A549 (cell line): Measurements from ENCODE around the gene MGAT4D. TPM values are rescaled to one million over a fixed set of nuclear protein-coding genes. Genes with fewer than 3 reads are reported as not detected.

Experiments
- ATAC-seq, 2 experiments: fragments of 200-7000 bp in 1 of 2; fragments of >200 bp in 1 of 2; cut with Nextera tagmentation in 1 of 2; cut with Tn5 transposase in 1 of 2; 3 replicates each; pipeline versions ENCODE4 v1.8.0 to v1.9.1; 2018 to 2020; ENCODE audit warnings: mild to moderate bottlenecking in 1 of 2, moderate library complexity in 1 of 2
- CTCF ChIA-PET: fragments of 300-600 bp; sonication (Branson Sonifier 250); formaldehyde crosslinking; extraction: SDS; loops from one replicate; lab custom pipeline; 2021; ENCODE audit warnings: antibody characterized with exemption, inconsistent platforms; lab: Yijun Ruan, JAX
- POLR2A ChIA-PET: fragments of 350-600 bp; formaldehyde crosslinking; extraction: SDS; loops from one replicate; lab custom pipeline; 2021; ENCODE audit warnings: antibody characterized with exemption, inconsistent platforms; lab: Yijun Ruan, JAX
- DNase-seq, 2 experiments: peaks; one replicate each; pipeline versions ENCODE4 v3.0.0 to v3.0.0-alpha.2; 2011 to 2016; ENCODE audit warnings: low read depth in 1 of 2, low spot score in 1 of 2
- FAIRE-seq: peaks from 2 replicates; lab custom pipeline; 2011; peaks lifted over from hg19 to GRCh38; lab: Jason Lieb, UNC
- H3K27ac ChIP-seq, 2 experiments: fragments of >200 bp; sonication (Bioruptor Twin); formaldehyde crosslinking; 3 replicates each; pipeline ENCODE4 v1.5.1; 2016 to 2017
- H3K4me1 ChIP-seq: fragments of >200 bp; sonication (Bioruptor Twin); formaldehyde crosslinking; 3 replicates; pipeline ENCODE4 v1.6.1; 2016
- H3K4me2 ChIP-seq: fragments of >200 bp; sonication (Bioruptor Twin); formaldehyde crosslinking; 3 replicates; pipeline ENCODE4 v1.6.1; 2016
- H3K4me3 ChIP-seq: fragments of >200 bp; sonication (Bioruptor Twin); formaldehyde crosslinking; 3 replicates; pipeline ENCODE4 v1.5.1; 2016
- H3K9me3 ChIP-seq: fragments of >200 bp; sonication (Bioruptor Twin); formaldehyde crosslinking; 3 replicates; pipeline ENCODE4 v1.6.1; 2016
- ATOH8 ChIP-seq: fragments of 250-450 bp; sonication (Bioruptor Pico); IDR thresholded peaks from 2 replicates; pipeline ENCODE4 v1.5.0; 2020; ENCODE audit warnings: low read depth, mild to moderate bottlenecking, moderate library complexity
- BCL3 ChIP-seq: fragments of >200 bp; sonication (Bioruptor Twin); formaldehyde crosslinking; IDR thresholded peaks from 3 replicates; pipeline ENCODE4 v1.6.1; 2016
- BHLHE40 ChIP-seq: IDR thresholded peaks from 2 replicates; pipeline ENCODE4 v1.6.1; 2012; ENCODE audit warnings: low read depth, low read length, inconsistent platforms
- CBX8 ChIP-seq: fragments of 200-600 bp; sonication (generic); IDR thresholded peaks from 2 replicates; pipeline ENCODE4 v1.6.1; 2016
- CEBPB ChIP-seq, 2 experiments: fragments of >200 bp in 1 of 2; sonication (Bioruptor Twin) in 1 of 2; formaldehyde crosslinking in 1 of 2; IDR thresholded peaks; 2 replicates each; pipeline ENCODE4 v1.6.1; 2012 to 2016
- CHD2 ChIP-seq: fragments of 150-350 bp; IDR thresholded peaks from 2 replicates; pipeline ENCODE4 v1.6.1; 2014; ENCODE audit warnings: low read length; ENCODE audit not compliant: partially characterized antibody
- CHD4 ChIP-seq: fragments of 200-600 bp; sonication (generic); IDR thresholded peaks from 2 replicates; pipeline ENCODE4 v1.6.1; 2016; ENCODE audit warnings: antibody characterized with exemption, mild to moderate bottlenecking, borderline replicate concordance
- CTCF ChIP-seq: fragments of >200 bp; sonication (Bioruptor Twin); formaldehyde crosslinking; IDR thresholded peaks from 3 replicates; pipeline ENCODE4 v1.5.1; 2016
- EHF ChIP-seq: fragments of 250-450 bp; sonication (Bioruptor Pico); IDR thresholded peaks from 2 replicates; pipeline ENCODE4 v1.5.0; 2020; ENCODE audit warnings: mild to moderate bottlenecking
- EHMT2 ChIP-seq: fragments of 200-600 bp; sonication (generic); IDR thresholded peaks from 2 replicates; pipeline ENCODE4 v1.6.1; 2016; ENCODE audit warnings: antibody characterized with exemption, low read depth, mild to moderate bottlenecking, moderate library complexity
- EP300 ChIP-seq, 2 experiments: fragments of >200 bp; sonication (Bioruptor Twin); formaldehyde crosslinking; IDR thresholded peaks; 2 replicates in 1 of 2; 3 replicates in 1 of 2; pipeline ENCODE4 v1.6.1; 2016 to 2017
- FOSB ChIP-seq: fragments of 250-450 bp; sonication (Bioruptor Pico); IDR thresholded peaks from 2 replicates; pipeline ENCODE4 v1.5.0; 2020; ENCODE audit warnings: mild to moderate bottlenecking, moderate library complexity
- FOXS1 ChIP-seq: fragments of 250-450 bp; sonication (Bioruptor Pico); IDR thresholded peaks from 2 replicates; pipeline ENCODE4 v1.5.0; 2020; ENCODE audit warnings: mild to moderate bottlenecking, moderate library complexity
- GATA3 ChIP-seq: IDR thresholded peaks from 2 replicates; pipeline ENCODE4 v1.6.1; 2012; ENCODE audit warnings: borderline replicate concordance
- HDAC2 ChIP-seq: fragments of 200-600 bp; sonication (generic); IDR thresholded peaks from 2 replicates; pipeline ENCODE4 v1.6.1; 2016
- HES2 ChIP-seq: fragments of >200 bp; sonication (Bioruptor Twin); formaldehyde crosslinking; IDR thresholded peaks from 2 replicates; pipeline ENCODE4 v1.6.1; 2016
- HEYL ChIP-seq: fragments of 250-450 bp; sonication (Bioruptor Pico); IDR thresholded peaks from 2 replicates; pipeline ENCODE4 v1.8.0; 2021; ENCODE audit warnings: mild to moderate bottlenecking, moderate library complexity
- HOXA7 ChIP-seq: fragments of 250-450 bp; sonication (Bioruptor Pico); IDR thresholded peaks from 2 replicates; pipeline ENCODE4 v1.5.0; 2020; ENCODE audit warnings: mild to moderate bottlenecking, moderate library complexity
- HOXB13 ChIP-seq: fragments of 250-450 bp; sonication (Bioruptor Pico); IDR thresholded peaks from 2 replicates; pipeline ENCODE4 v1.5.0; 2020; ENCODE audit warnings: low read depth, mild to moderate bottlenecking, moderate library complexity
- HOXB5 ChIP-seq: fragments of 250-450 bp; sonication (Bioruptor Pico); IDR thresholded peaks from 2 replicates; pipeline ENCODE4 v1.5.0; 2020; ENCODE audit warnings: mild to moderate bottlenecking, moderate library complexity
- JUNB ChIP-seq: fragments of >200 bp; sonication (Bioruptor Twin); formaldehyde crosslinking; IDR thresholded peaks from 2 replicates; pipeline ENCODE4 v1.6.1; 2016
- MAX ChIP-seq: IDR thresholded peaks from 2 replicates; pipeline ENCODE4 v1.6.1; 2012
- NFE2L2 ChIP-seq: fragments of 150-350 bp; conservative IDR thresholded peaks from 2 replicates; pipeline ENCODE4 v1.6.1; 2014; ENCODE audit warnings: low read length
- NPAS2 ChIP-seq: fragments of 250-450 bp; sonication (Bioruptor Pico); IDR thresholded peaks from 2 replicates; pipeline ENCODE4 v1.8.0; 2022; ENCODE audit warnings: mild to moderate bottlenecking, moderate library complexity, borderline replicate concordance
- PBX3 ChIP-seq: IDR thresholded peaks from 2 replicates; pipeline ENCODE4 v1.6.1; 2012
- POLR2A ChIP-seq: IDR thresholded peaks from 2 replicates; pipeline ENCODE4 v1.6.1; 2012; ENCODE audit warnings: mild to moderate bottlenecking, low read length
- RAD21 ChIP-seq, 2 experiments: fragments of >200 bp in 1 of 2; sonication (Bioruptor Twin) in 1 of 2; formaldehyde crosslinking in 1 of 2; IDR thresholded peaks in 1 of 2; conservative IDR thresholded peaks in 1 of 2; 2 replicates in 1 of 2; 3 replicates in 1 of 2; pipeline ENCODE4 v1.6.1; 2012 to 2018; ENCODE audit warnings: inconsistent platforms in 1 of 2
- RARB ChIP-seq: fragments of 250-450 bp; sonication (Bioruptor Pico); IDR thresholded peaks from 2 replicates; pipeline ENCODE4 v1.8.0; 2021; ENCODE audit warnings: mild to moderate bottlenecking, moderate library complexity
- RFX5 ChIP-seq: fragments of 450-650 bp; IDR thresholded peaks from 2 replicates; pipeline ENCODE4 v1.7.1; 2014; ENCODE audit warnings: antibody characterized with exemption, mild to moderate bottlenecking, moderate library complexity
- RNF2 ChIP-seq: fragments of 200-600 bp; sonication (generic); IDR thresholded peaks from 2 replicates; pipeline ENCODE4 v1.6.1; 2016; ENCODE audit warnings: low read depth, mild to moderate bottlenecking, antibody characterized with exemption, moderate library complexity, borderline replicate concordance
- SREBF2 ChIP-seq: fragments of 450-650 bp; IDR thresholded peaks from 2 replicates; pipeline ENCODE4 v1.6.1; 2014; ENCODE audit warnings: mild to moderate bottlenecking, moderate library complexity
- TFCP2L1 ChIP-seq: fragments of 250-450 bp; sonication (Bioruptor Pico); IDR thresholded peaks from 2 replicates; pipeline ENCODE4 v1.5.0; 2021; ENCODE audit warnings: mild to moderate bottlenecking
- TP53 ChIP-seq: fragments of 250-450 bp; sonication (Bioruptor Pico); IDR thresholded peaks from 2 replicates; pipeline ENCODE4 v1.5.0; 2021; ENCODE audit warnings: mild to moderate bottlenecking, moderate library complexity
- USF2 ChIP-seq: fragments of 450-650 bp; IDR thresholded peaks from 2 replicates; pipeline ENCODE4 v1.6.1; 2014; ENCODE audit warnings: antibody characterized with exemption
- ZC3H11A ChIP-seq: fragments of 450-650 bp; IDR thresholded peaks from 2 replicates; pipeline ENCODE4 v1.6.1; 2014; ENCODE audit warnings: antibody characterized with exemption, mild to moderate bottlenecking
- ZNF302 ChIP-seq: fragments of 250-450 bp; sonication (Bioruptor Pico); IDR thresholded peaks from 2 replicates; pipeline ENCODE4 v1.9.0; 2021; ENCODE audit warnings: inconsistent platforms, mild to moderate bottlenecking, moderate library complexity
- ZSCAN20 ChIP-seq: fragments of 250-450 bp; sonication (Bioruptor Pico); IDR thresholded peaks from 2 replicates; pipeline ENCODE4 v1.8.0; 2022; ENCODE audit warnings: mild to moderate bottlenecking, moderate library complexity
- WGBS: methylation state at CpG from one replicate; pipeline ENCODE4 v1.1.6; 2017; ENCODE audit errors: missing lambda C conversion rate; 5-methylcytosine and 5-hydroxymethylcytosine counted together
- polyA plus RNA-seq, 4 experiments: library from polyadenylated mRNA; depleted of rRNA in 3 of 4; stranded (reverse); fragments of >200 nt; fragmentation: RNase III in 1 of 4; extraction: RNeasy Plus Mini Kit Qiagen cat#74134 plus additional on column Dnase treatment in 1 of 4; gene quantifications; 2 replicates in 3 of 4; 3 replicates in 1 of 4; pipeline ENCODE4 v1.2.3, GENCODE V29; 2011 to 2017

Gene MGAT4D
- polyA plus RNA-seq, 2 of the 4 experiments (the other 2 are of a cell fraction), result not detected

GRCh38 chr4:140523857-140524742 lies 26.0 kb upstream of the MGAT4D start, which contains the start of gene ELMOD2:
Gene ELMOD2, plus strand, starts transcription at chr4:140524168. Its CDS starts 1,261 bp downstream, at chr4:140525429.
- 1% methylated on average over 23 of the region's 77 CpGs for WGBS
- no peak for FAIRE-seq
- TF ChIP-seq POLR2A (peak; percentile 77), JUNB (no peak), CTCF (peak; percentile 71), HOXB5 (no peak), USF2 (no peak), FOXS1 (CRISPR knock-in tag) (no peak), ZSCAN20 (CRISPR knock-in tag) (no peak), EHF (CRISPR knock-in tag) (no peak), CEBPB (IDR thresholded peaks at IDR 0.05) (no peak), HEYL (CRISPR knock-in tag) (no peak), MAX (peak; percentile 66), BCL3 (0 out of 3 replicates have a peak, but pooled peaks have one; percentile 37), SREBF2 (no peak), CHD2 (no peak), RARB (CRISPR knock-in tag) (no peak), NFE2L2 (no peak), EHMT2 (no peak), RFX5 (peak; percentile 33; the same call in 1 of the 2 replicates), ZC3H11A (no peak), RNF2 (no peak), TFCP2L1 (CRISPR knock-in tag) (no peak), HES2 (no peak), ATOH8 (CRISPR knock-in tag) (no peak), PBX3 (no peak), NPAS2 (no peak), CBX8 (no peak), ZNF302 (no peak), FOSB (CRISPR knock-in tag) (no peak), TP53 (no peak), CHD4 (no peak), EP300 (IDR thresholded peaks at IDR 0.05) (no peak), HDAC2 (no peak), GATA3 (no peak), HOXB13 (no peak), RAD21 (conservative IDR thresholded peaks at IDR 0.05 in 1 of 2, IDR thresholded peaks at IDR 0.05 in 1 of 2) (peak; percentile 30 to 35; a peak in 2 of 5 replicates), BHLHE40 (no peak), HOXA7 (CRISPR knock-in tag) (no peak)

More at GRCh38 chr4:140523857-140524742, 26.0 kb upstream of the MGAT4D start, which contains the start of gene ELMOD2:
- CTCF ChIA-PET, result interaction anchor here (0.5 to 2.9 kb wide), 12 partner anchors 8 to 334 kb away, joined by 3 to 10 read pairs (median 3); partner anchors contain the start of gene CLGN
- POLR2A ChIA-PET, result interaction anchor here (0.6 to 1.5 kb wide), 10 partner anchors 10 to 342 kb away, joined by 3 to 7 read pairs (median 3); partner anchors contain the start of gene SCOC
- peak within 1 kb of the TSS; percentile 86 to 91 for H3K27ac ChIP-seq
- peak within 1 kb of the TSS; percentile 62 for H3K4me3 ChIP-seq
- H3K4me1 ChIP-seq, result peaks cover 10% of the 10 kb centered on the region; the same call in 2 of the 3 replicates
- peak; percentile 100 for ATAC-seq
- peak within 1 kb of the TSS; percentile 81 for H3K4me2 ChIP-seq
- H3K9me3 ChIP-seq, result no peaks in the 10 kb centered on the region
- peak; percentile 91 to 95 for DNase-seq
